OCI-LY1 (cell line): ENCODE data around the gene TXNDC17.
"Not testable (repeated sequence)": the region's sequence is repeated elsewhere in the genome, so short reads cannot be mapped to it uniquely, and the experiment has no call there.

Source experiments
- CTCF ChIP-seq: fragments of 200-600 bp; sonication (generic), shearing (Covaris generic); IDR thresholded peaks from 2 replicates; pipeline ENCODE4 v1.5.1; 2017; ENCODE audit warnings: mild to moderate bottlenecking, antibody characterized with exemption, low read length, moderate library complexity, mixed read lengths
- EZH2 ChIP-seq: fragments of 200-600 bp; sonication (generic), shearing (Covaris generic); IDR thresholded peaks from 2 replicates; pipeline ENCODE4 v1.8.0; 2017; ENCODE audit warnings: borderline replicate concordance, mixed run types, mild to moderate bottlenecking, antibody characterized with exemption, low read length, moderate library complexity, mixed read lengths

GRCh38 chr17:6691958-6692357 is 51.1 kb downstream of the TXNDC17 start:
- not testable (repeated sequence) for TF ChIP-seq CTCF, EZH2
